ENCODE data around the gene BHLHA9. TPM values are rescaled to one million over a fixed set of nuclear protein-coding genes. Genes with fewer than 3 reads are reported as not detected.
A peak's percentile ranks its signal among the peaks of the same experiment; 100 is the strongest.

BHLHA9 gene
- total RNA-seq, 2 donors from 2014 or later = not detected

DNA sequence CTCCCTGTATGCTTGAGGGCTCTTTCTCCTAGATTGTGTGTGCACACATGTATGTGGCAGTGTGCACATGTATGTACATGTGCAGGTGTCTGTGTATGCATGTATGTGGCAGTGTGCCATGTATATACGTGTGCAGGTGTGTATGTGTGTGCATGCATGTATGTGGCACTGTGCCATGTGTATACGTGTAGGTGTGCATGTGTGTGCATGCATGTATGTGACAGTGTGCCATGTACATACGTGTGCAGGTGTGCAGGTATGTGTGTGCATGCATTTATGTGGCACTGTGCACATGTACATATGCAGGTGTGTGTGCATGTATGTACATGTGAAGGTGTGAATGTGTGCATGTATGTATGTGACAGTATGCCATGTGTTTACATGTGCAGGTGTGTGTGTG, 43.9 kb upstream of the BHLHA9 start:
- no peaks in the 10 kb centered on the region for H3K36me3 ChIP-seq
- no peak overlapping the region for H3K4me3 ChIP-seq
- peaks cover 3% of the 10 kb centered on the region for H3K27me3 ChIP-seq (replicated peaks; ENCODE audit: insufficient read depth)
- no peak overlapping the region for H3K27ac ChIP-seq
- H3K4me1 ChIP-seq (ENCODE audit: control insufficient read depth in 1 of 2, low read depth in 2 of 2) = peaks cover 0 to 22% of the 10 kb centered on the region in 2 donors
- TF ChIP-seq, protein P1, sequence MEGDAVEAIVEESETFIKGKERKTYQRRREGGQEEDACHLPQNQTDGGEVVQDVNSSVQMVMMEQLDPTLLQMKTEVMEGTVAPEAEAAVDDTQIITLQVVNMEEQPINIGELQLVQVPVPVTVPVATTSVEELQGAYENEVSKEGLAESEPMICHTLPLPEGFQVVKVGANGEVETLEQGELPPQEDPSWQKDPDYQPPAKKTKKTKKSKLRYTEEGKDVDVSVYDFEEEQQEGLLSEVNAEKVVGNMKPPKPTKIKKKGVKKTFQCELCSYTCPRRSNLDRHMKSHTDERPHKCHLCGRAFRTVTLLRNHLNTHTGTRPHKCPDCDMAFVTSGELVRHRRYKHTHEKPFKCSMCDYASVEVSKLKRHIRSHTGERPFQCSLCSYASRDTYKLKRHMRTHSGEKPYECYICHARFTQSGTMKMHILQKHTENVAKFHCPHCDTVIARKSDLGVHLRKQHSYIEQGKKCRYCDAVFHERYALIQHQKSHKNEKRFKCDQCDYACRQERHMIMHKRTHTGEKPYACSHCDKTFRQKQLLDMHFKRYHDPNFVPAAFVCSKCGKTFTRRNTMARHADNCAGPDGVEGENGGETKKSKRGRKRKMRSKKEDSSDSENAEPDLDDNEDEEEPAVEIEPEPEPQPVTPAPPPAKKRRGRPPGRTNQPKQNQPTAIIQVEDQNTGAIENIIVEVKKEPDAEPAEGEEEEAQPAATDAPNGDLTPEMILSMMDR (IDR thresholded peaks at IDR 0.05) = no peak
- no peak for DNase-seq (ENCODE audit: low spot score)
- no peak for ATAC-seq (ENCODE audit: insufficient number of reproducible peaks, low FRiP score, low read depth)
- H3K9me3 ChIP-seq = no peaks in the 10 kb centered on the region

DNA sequence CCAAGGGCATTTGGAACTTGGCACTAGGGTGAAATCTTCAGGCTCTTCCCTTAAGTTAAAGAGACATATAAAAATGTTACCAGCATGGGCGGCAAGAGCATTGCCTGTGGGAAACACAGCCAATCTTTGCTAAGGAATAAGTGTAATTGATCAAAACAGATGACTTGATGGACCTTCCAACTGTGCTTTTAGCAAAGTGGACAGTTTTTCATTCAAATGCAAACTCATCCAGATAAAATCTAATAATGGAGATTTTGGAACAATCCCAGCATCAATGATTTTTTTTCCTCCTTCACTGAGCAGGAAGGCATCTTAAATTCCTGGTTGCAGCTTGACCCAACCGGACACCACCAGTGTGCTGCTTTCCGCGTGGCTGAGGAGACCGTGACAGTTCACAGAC, 42.9 kb upstream of the BHLHA9 start:
- H3K36me3 ChIP-seq = no peaks in the 10 kb centered on the region
- TF ChIP-seq, protein P1 (IDR thresholded peaks at IDR 0.05) = no peak
- peaks cover 0 to 22% of the 10 kb centered on the region in 2 donors for H3K4me1 ChIP-seq (ENCODE audit: control insufficient read depth in 1 of 2, low read depth in 2 of 2)
- H3K27me3 ChIP-seq (replicated peaks; ENCODE audit: insufficient read depth) = peaks cover 3% of the 10 kb centered on the region
- no peaks in the 10 kb centered on the region for H3K9me3 ChIP-seq
- peak overlapping the region; percentile 78 for H3K4me3 ChIP-seq
- DNase-seq (ENCODE audit: low spot score) (no peak), ATAC-seq (ENCODE audit: insufficient number of reproducible peaks, low FRiP score, low read depth) (no peak)
- H3K27ac ChIP-seq = no peak overlapping the region

DNA sequence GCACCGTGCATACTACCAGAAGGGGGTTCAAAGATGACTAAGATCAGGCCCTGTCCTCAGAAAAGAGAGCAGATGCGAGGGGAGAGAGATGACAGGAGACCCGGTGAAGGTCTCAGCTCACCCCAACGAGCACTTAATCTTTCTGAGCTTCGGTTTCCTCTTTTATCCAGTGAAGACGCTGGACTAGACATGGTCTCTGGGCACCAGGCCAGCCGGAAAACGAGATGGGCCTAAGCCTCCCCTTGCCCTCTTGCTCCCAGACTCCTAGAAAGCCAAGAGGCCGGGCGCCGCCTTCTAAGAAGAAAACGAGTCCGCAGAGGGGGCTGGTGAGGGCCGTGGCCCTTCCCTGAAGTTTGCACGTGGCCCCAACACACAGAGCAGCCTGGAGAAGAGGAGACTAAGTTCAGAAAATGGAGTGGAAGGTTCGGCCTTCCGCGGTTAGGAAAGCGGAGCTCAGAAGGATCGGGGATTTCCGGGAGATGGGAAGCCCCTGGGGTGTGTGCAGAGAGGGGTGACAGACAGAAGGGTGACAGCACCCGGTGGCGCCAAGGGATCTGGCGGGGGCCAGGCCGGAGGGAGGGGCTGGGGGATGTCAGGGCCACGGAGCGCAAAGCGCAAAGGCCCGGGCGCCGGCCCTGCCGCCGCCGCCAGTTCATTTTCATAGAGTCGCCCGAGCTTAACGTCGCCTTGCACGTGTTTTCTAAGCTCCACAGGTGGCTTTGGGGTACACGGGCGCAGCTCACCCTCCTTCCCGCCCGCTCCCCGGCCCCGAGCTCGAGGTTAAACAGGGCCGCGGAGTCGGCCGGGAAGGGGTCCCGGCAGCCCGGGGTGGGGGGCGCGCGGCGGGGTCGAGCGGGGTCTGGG, 42.1 kb upstream of the BHLHA9 start:
- peaks cover 3% of the 10 kb centered on the region for H3K27me3 ChIP-seq (replicated peaks; ENCODE audit: insufficient read depth)

DNA sequence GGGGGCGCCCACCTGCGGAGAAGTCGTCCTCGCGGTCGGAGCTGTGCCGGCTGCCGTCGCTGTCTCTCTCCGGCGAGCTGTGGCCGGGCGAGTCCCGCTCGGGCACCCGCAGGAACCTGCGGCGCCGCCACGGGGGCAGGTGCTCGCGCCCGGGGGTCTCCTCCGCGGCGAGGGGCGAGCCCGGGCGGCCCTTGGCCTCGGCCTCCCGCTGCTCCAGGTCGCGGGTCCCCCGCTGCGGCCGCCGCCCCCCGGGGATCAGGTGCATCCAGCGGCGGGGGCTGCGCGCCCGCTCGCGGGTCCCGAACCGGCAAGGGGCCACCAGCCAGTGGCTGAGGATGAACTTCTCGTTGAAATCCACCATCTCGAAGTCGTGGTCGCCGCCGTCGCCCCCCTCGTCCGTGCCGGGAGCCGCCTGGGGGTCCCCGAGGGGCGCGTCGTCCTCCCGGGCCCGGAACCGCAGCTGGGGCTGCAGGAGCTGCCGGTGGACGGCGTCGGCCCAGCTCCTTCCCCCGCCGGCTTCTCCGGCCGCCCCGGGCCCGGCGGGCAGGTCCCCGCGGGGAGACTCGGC, 41.4 kb upstream of the BHLHA9 start:
- Histone ChIP-seq H3K9me3 (no peaks in the 10 kb centered on the region), H3K36me3 (no peaks in the 10 kb centered on the region), H3K4me1 (ENCODE audit: control insufficient read depth in 1 of 2, low read depth in 2 of 2) (peaks cover 0 to 22% of the 10 kb centered on the region in 2 donors), H3K27ac (no peak overlapping the region), H3K4me3 (peak overlapping the region; percentile 78), H3K27me3 (replicated peaks; ENCODE audit: insufficient read depth) (peaks cover 3% of the 10 kb centered on the region)
- ATAC-seq (ENCODE audit: insufficient number of reproducible peaks, low FRiP score, low read depth) = no peak
- DNase-seq (ENCODE audit: low spot score) = no peak
- TF ChIP-seq, protein P1 (IDR thresholded peaks at IDR 0.05) = no peak

More for the DNA sequence above, 42.1 kb upstream of the BHLHA9 start:
- no peak for ATAC-seq (ENCODE audit: insufficient number of reproducible peaks, low FRiP score, low read depth)
- Histone ChIP-seq H3K9me3 (no peaks in the 10 kb centered on the region), H3K36me3 (no peaks in the 10 kb centered on the region), H3K4me3 (peak overlapping the region; percentile 78), H3K27ac (no peak overlapping the region), H3K4me1 (ENCODE audit: control insufficient read depth in 1 of 2, low read depth in 2 of 2) (peaks cover 0 to 22% of the 10 kb centered on the region in 2 donors)
- TF ChIP-seq, protein P1 (IDR thresholded peaks at IDR 0.05) = no peak
- no peak for DNase-seq (ENCODE audit: low spot score)

DNA sequence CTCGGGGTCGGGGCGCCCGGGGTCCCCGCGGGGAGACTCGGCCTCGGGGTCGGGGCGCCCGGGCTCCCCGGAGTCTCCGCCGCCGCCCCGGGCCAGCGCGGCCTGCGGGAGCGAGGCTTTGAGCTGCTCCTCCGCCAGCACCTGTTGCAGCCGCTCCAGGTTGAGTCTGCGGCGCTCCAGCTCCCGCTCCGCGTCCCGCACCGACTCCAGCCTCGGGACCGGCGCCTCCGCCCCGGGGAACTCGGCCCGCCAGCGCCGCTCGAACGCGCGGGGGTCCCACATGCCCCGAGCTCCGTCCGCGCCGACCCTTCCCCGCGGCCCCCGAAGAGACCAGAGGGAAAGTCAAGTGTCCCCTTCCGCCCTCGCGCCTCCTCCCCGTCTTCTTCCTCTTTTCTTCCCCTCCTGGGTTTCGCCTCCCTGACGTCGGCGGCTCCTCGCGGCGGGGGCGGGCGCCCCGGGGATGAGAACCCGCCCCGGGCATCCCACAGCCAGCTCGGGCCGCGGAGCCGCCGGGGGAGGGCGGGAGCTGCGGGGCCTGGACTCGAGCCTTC, 40.8 kb upstream of the BHLHA9 start:
- DNase-seq (ENCODE audit: low spot score) (no peak), ATAC-seq (ENCODE audit: insufficient number of reproducible peaks, low FRiP score, low read depth) (no peak)
- H3K4me3 ChIP-seq = peak overlapping the region; percentile 78
- H3K9me3 ChIP-seq = no peaks in the 10 kb centered on the region
- H3K36me3 ChIP-seq = no peaks in the 10 kb centered on the region
- peaks cover 0 to 22% of the 10 kb centered on the region in 2 donors for H3K4me1 ChIP-seq (ENCODE audit: control insufficient read depth in 1 of 2, low read depth in 2 of 2)
- no peak overlapping the region for H3K27ac ChIP-seq
- TF ChIP-seq, protein P1 (IDR thresholded peaks at IDR 0.05) = no peak
- peaks cover 3% of the 10 kb centered on the region for H3K27me3 ChIP-seq (replicated peaks; ENCODE audit: insufficient read depth)

All from thoracic aorta (tissue), 2 donors.